ENCODE data around the gene CYP4F8.
"Not testable (repeated sequence)": the region's sequence is repeated elsewhere in the genome, so short reads cannot be mapped to it uniquely, and the experiment has no call there.

Gene CYP4F8

GRCh38 chr19:15644816-15645215 lies 29.8 kb downstream of the CYP4F8 start:
- DNase-seq, result no peak

GRCh38 chr19:15649526-15649925 lies 34.5 kb downstream of the CYP4F8 start:
- no peak for DNase-seq

GRCh38 chr19:15650123-15650522 lies 35.1 kb downstream of the CYP4F8 start:
- not testable (repeated sequence) for DNase-seq

- DNase-seq, result no peak
These were observed 36.8 kb downstream of the CYP4F8 start for GRCh38 chr19:15651791-15652190.

GRCh38 chr19:15652559-15653278 lies 37.7 kb downstream of the CYP4F8 start:
- DNase-seq, result no peak

GRCh38 chr19:15656467-15656866 lies 41.4 kb downstream of the CYP4F8 start:
- no peak for DNase-seq

GRCh38 chr19:15663247-15663646 lies 48.2 kb downstream of the CYP4F8 start:
- no peak for DNase-seq

GRCh38 chr19:15666186-15666585 lies 51.2 kb downstream of the CYP4F8 start:
- DNase-seq, result no peak

GRCh38 chr19:15666883-15667282 lies 51.9 kb downstream of the CYP4F8 start:
- DNase-seq, result no peak

- DNase-seq, result no peak
These were observed 54.4 kb downstream of the CYP4F8 start for GRCh38 chr19:15669440-15669839.

GRCh38 chr19:15669891-15670290 lies 54.9 kb downstream of the CYP4F8 start:
- DNase-seq, result no peak

GRCh38 chr19:15671237-15671821 lies 56.3 kb downstream of the CYP4F8 start:
- no peak for DNase-seq

- DNase-seq, result no peak
These were observed 57.0 kb downstream of the CYP4F8 start for GRCh38 chr19:15671891-15672579.

GRCh38 chr19:15672580-15673175 lies 57.7 kb downstream of the CYP4F8 start, which contains the start of gene CYP4F12:
Gene CYP4F12, plus strand, starts transcription at chr19:15673087. Its CDS starts 443 bp downstream, at chr19:15673530.
- peak; percentile 22 for DNase-seq

- no peak for DNase-seq
These were observed 58.2 kb downstream of the CYP4F8 start for GRCh38 chr19:15673176-15673654.

GRCh38 chr19:15675560-15675959 lies 60.5 kb downstream of the CYP4F8 start:
- no peak for DNase-seq

- DNase-seq, result no peak
These were observed 64.1 kb downstream of the CYP4F8 start for GRCh38 chr19:15679089-15679488.

GRCh38 chr19:15679865-15680264 lies 64.8 kb downstream of the CYP4F8 start:
- DNase-seq, result not testable (repeated sequence)

Data from activated naive CD4-positive, alpha-beta T cell treated with Interleukin-2 at 50 U/mL for 16 hours (primary cell).